HCT116 (cell line): ENCODE results near the gene FAM53B. TPM values are rescaled to one million over a fixed set of nuclear protein-coding genes. Genes with fewer than 3 reads are reported as not detected.
"Not testable (repeated sequence)": the region's sequence is repeated elsewhere in the genome, so short reads cannot be mapped to it uniquely, and the experiment has no call there.

Experiments used
- ATAC-seq: fragments of 200-7000 bp; cut with Tn5 transposase; 2 replicates; pipeline ENCODE4 v1.9.1; 2020; ENCODE audit warnings: mild to moderate bottlenecking, moderate library complexity
- BruUV-seq: library from RNA; stranded (reverse); fragments of 400-500 nt; replicated peaks from 2 replicates; lab custom pipeline; 2021; lab: Mats Ljungman, UMichigan
- CTCF ChIA-PET: fragments of 300-600 bp; sonication (Branson Sonifier 250); formaldehyde crosslinking; loops from one replicate; lab custom pipeline; 2021; ENCODE audit warnings: antibody characterized with exemption; lab: Charles Lee
- POLR2A ChIA-PET: fragments of 300-600, 350-600 bp; sonication (Branson Sonifier 250); formaldehyde crosslinking; loops from one replicate; lab custom pipeline; 2021; ENCODE audit warnings: antibody characterized with exemption; lab: Charles Lee
- RAD21 ChIA-PET, 2 experiments: fragments of 300-600 bp; sonication (Branson Sonifier 250); formaldehyde crosslinking; loops; one replicate each; lab custom pipeline; 2023; ENCODE audit warnings: low total read pairs in 2 of 2; ENCODE audit not compliant: uncharacterized antibody in 2 of 2, unreplicated experiment in 2 of 2, low non-redundant PET in 1 of 2; lab: Charles Lee
- DNase-seq: peaks from one replicate; pipeline ENCODE4 v3.0.0-alpha.2; 2010; ENCODE audit warnings: low read depth, low spot score
- H2AFZ ChIP-seq: fragments of 200-600 bp; shearing (Covaris generic), sonication (generic); 2 replicates; pipeline ENCODE4 v1.6.1; 2017; ENCODE audit warnings: low read depth, mixed run types, mixed read lengths, antibody characterized with exemption, low read length; ENCODE audit not compliant: poor library complexity, severe bottlenecking
- H3K27ac ChIP-seq: 2 replicates; pipeline ENCODE4 v1.5.1; 2012; ENCODE audit warnings: low read depth, low read length
- H3K27me3 ChIP-seq: fragments of 200-600 bp; sonication (generic); 2 replicates; pipeline ENCODE4 v1.6.1; 2016; ENCODE audit warnings: mixed run types, low read length, mixed read lengths; ENCODE audit not compliant: insufficient read depth
- H3K36me3 ChIP-seq, 2 experiments: fragments of 200-500 bp in 1 of 2; fragments of 200-600 bp in 1 of 2; sonication (Bioruptor generic) in 1 of 2; sonication (generic) in 1 of 2; 2 replicates each; pipeline versions ENCODE4 v1.5.1 to v1.6.1; 2014 to 2016; ENCODE audit warnings: low read length in 2 of 2, inconsistent platforms in 1 of 2, mixed read lengths in 1 of 2, mixed run types in 1 of 2; ENCODE audit not compliant: insufficient read depth in 2 of 2, control insufficient read depth in 1 of 2
- H3K4me1 ChIP-seq, 2 experiments: fragments of 200-600 bp in 1 of 2; sonication (generic) in 1 of 2; 2 replicates each; pipeline versions ENCODE4 v1.5.1 to v1.6.1; 2012 to 2017; ENCODE audit warnings: low read length in 2 of 2, inconsistent platforms in 1 of 2, mild to moderate bottlenecking in 1 of 2, mixed read lengths in 1 of 2, mixed run types in 1 of 2, moderate library complexity in 1 of 2; ENCODE audit not compliant: insufficient read depth in 2 of 2, control insufficient read depth in 1 of 2
- H3K4me2 ChIP-seq: fragments of 200-600 bp; sonication (generic); 2 replicates; pipeline ENCODE4 v1.6.1; 2017; ENCODE audit warnings: mixed run types, low read length, mixed read lengths
- H3K4me3 ChIP-seq, 2 experiments: fragments of 200-600 bp in 1 of 2; sonication (generic) in 1 of 2; replicated peaks in 1 of 2; 2 replicates each; pipeline ENCODE4 v1.5.1; 2011 to 2016; ENCODE audit warnings: low read length in 2 of 2, control low read depth in 1 of 2, low read depth in 1 of 2, mild to moderate bottlenecking in 1 of 2, mixed read lengths in 1 of 2, mixed run types in 1 of 2
- H3K79me2 ChIP-seq: fragments of 200-600 bp; sonication (generic); 2 replicates; pipeline ENCODE4 v1.6.1; 2017; ENCODE audit warnings: mild to moderate bottlenecking, mixed run types, low read length, moderate library complexity, mixed read lengths; ENCODE audit not compliant: insufficient read depth
- H3K9ac ChIP-seq: fragments of 200-600 bp; sonication (generic); 2 replicates; pipeline ENCODE4 v1.6.1; 2016; ENCODE audit warnings: low read length, mixed read lengths
- H3K9me2 ChIP-seq: fragments of 200-600 bp; sonication (generic), shearing (Covaris generic); 2 replicates; pipeline ENCODE4 v1.6.1; 2017; ENCODE audit warnings: mixed run types, mild to moderate bottlenecking, moderate library complexity; ENCODE audit not compliant: insufficient read depth
- H3K9me3 ChIP-seq, 2 experiments: fragments of 200-500 bp in 1 of 2; fragments of 200-600 bp in 1 of 2; sonication (Bioruptor generic) in 1 of 2; sonication (generic) in 1 of 2; 2 replicates each; pipeline ENCODE4 v1.6.1; 2014 to 2017; ENCODE audit warnings: low read length in 2 of 2, mixed read lengths in 2 of 2, inconsistent platforms in 1 of 2, low read depth in 1 of 2, mild to moderate bottlenecking in 1 of 2, mixed run types in 1 of 2, moderate library complexity in 1 of 2; ENCODE audit not compliant: control insufficient read depth in 1 of 2, insufficient read depth in 1 of 2
- H4K20me1 ChIP-seq: fragments of 200-600 bp; sonication (generic), shearing (Covaris generic); 2 replicates; pipeline ENCODE4 v1.6.1; 2017; ENCODE audit warnings: mixed run types, mild to moderate bottlenecking, moderate library complexity; ENCODE audit not compliant: insufficient read depth
- CEBPB ChIP-seq: IDR thresholded peaks from 2 replicates; pipeline ENCODE4 v1.6.1; 2012; ENCODE audit warnings: low read depth
- EZH2 ChIP-seq: fragments of 200-600 bp; sonication (generic); IDR thresholded peaks from 2 replicates; pipeline ENCODE4 v1.6.1; 2017; ENCODE audit warnings: antibody characterized with exemption, mixed run types
- POLR2AphosphoS5 ChIP-seq: IDR thresholded peaks from 2 replicates; pipeline ENCODE4 v1.6.1; 2011; ENCODE audit warnings: mild to moderate bottlenecking, low read depth, low read length, moderate library complexity
- SP1 ChIP-seq: IDR thresholded peaks from 2 replicates; pipeline ENCODE4 v1.6.1; 2012; ENCODE audit warnings: low read depth
- SRF ChIP-seq: IDR thresholded peaks from 2 replicates; pipeline ENCODE4 v1.6.1; 2012; ENCODE audit warnings: low read depth
- YY1 ChIP-seq: IDR thresholded peaks from 2 replicates; pipeline ENCODE4 v1.6.1; 2011; ENCODE audit warnings: low read length, low read depth, moderate library complexity, mild to moderate bottlenecking; ENCODE audit not compliant: insufficient replicate concordance; ENCODE audit errors: extremely low read depth
- intact Hi-C: fragments of 100-400 bp; cut with micrococcal nuclease; formaldehyde crosslinking; loops from 2 replicates; pipeline ENCODE4 v1.10.0; 2022
- total RNA-seq: library from RNA; stranded (reverse); gene quantifications from one replicate; pipeline ENCODE4 v1.2.1, GENCODE V29; 2021; ENCODE audit not compliant: unreplicated experiment

The FAM53B gene
- total RNA-seq, 1 experiment from 2014 or later, result 19.6 TPM

DNA sequence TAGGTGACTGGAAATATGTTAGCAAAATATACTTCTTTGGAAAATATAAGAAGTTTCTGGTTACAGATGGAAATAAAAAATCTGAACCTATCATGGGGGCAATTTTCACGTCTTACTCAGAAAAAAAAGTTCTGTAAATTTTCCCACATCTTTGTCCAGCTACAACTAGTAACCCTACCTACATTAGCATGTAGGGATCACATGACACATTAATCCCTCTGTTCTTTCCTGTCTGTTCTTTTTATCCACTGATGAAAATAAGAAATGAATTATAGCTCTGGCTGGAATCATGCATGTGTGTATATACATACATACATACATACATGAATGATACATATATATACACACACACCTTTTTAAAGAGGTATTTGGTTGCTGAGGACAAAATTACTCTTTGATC is 3.6 kb upstream of the FAM53B start:
- DNase-seq (no peak), ATAC-seq (no peak)
- intact Hi-C loops, result no loop called here
- H3K27ac ChIP-seq, result no peak overlapping the region
- peaks cover 11 to 18% of the 10 kb centered on the region in 2 experiments for H3K4me1 ChIP-seq
- H3K27me3 ChIP-seq, result no peaks in the 10 kb centered on the region
- no peak overlapping the region for H3K4me2 ChIP-seq
- H3K79me2 ChIP-seq, result peaks cover 4% of the 10 kb centered on the region; the same call in 1 of the 2 replicates
- no peak overlapping the region for H3K9ac ChIP-seq
- H3K4me3 ChIP-seq, result no peak overlapping the region
- no peaks in the 10 kb centered on the region for H3K9me3 ChIP-seq
- no peak overlapping the region for H2AFZ ChIP-seq
- ChIA-PET CTCF (interaction anchor here (1.0 kb wide), 1 partner anchor 217 kb away, joined by 3 read pairs; no protein-coding TSS in a partner anchor), RAD21 (no interaction called here)
- no peak for TF ChIP-seq SP1
- TF ChIP-seq SRF, result no peak
- TF ChIP-seq, all 23 proteins: peak for 0
- no peaks in the 10 kb centered on the region for H3K9me2 ChIP-seq
- no TSS peak for BruUV-seq
- POLR2A ChIA-PET, result no interaction called here
- H4K20me1 ChIP-seq, result no peaks in the 10 kb centered on the region
- peaks cover 4 to 11% of the 10 kb centered on the region in 2 experiments; a peak in 3 of 4 replicates for H3K36me3 ChIP-seq

DNA sequence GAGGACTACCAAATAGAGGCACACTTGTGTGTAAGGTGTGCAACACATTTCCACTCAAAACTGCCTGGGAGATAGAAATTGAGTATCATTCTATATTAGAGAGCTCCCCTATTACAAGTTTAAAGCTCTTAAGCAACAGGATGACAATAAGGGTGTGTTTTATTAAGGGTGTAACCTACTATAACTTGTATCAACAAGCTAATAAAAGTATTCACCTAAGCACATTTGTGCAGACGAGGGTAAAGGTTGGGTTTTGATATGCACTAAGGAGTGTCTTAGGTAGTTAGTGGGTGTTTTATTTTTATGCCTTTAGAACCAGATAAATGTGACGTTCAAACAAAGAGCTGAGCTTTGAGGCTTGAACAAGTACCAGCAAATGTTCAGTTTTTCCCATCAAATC is 2.8 kb upstream of the FAM53B start:
- no peaks in the 10 kb centered on the region for H3K9me2 ChIP-seq
- ChIA-PET POLR2A (no interaction called here), RAD21 (interaction anchor here in 1 of 2 experiments (1.4 kb wide), 1 partner anchor 115 kb away, joined by 4 read pairs; no protein-coding TSS in a partner anchor), CTCF (interaction anchor here (1.0 to 3.5 kb wide), 5 partner anchors 8 to 216 kb away, joined by 3 to 27 read pairs (median 3); no protein-coding TSS in a partner anchor)
- DNase-seq, result no peak
- no peak overlapping the region for H3K4me3 ChIP-seq
- no peak overlapping the region for H3K4me2 ChIP-seq
- no peak overlapping the region for H3K27ac ChIP-seq
- H4K20me1 ChIP-seq, result no peaks in the 10 kb centered on the region
- H2AFZ ChIP-seq, result no peak overlapping the region
- no peaks in the 10 kb centered on the region for H3K9me3 ChIP-seq
- no peaks in the 10 kb centered on the region for H3K27me3 ChIP-seq
- peaks cover 15 to 25% of the 10 kb centered on the region in 2 experiments for H3K4me1 ChIP-seq
- peaks cover 4% of the 10 kb centered on the region; the same call in 1 of the 2 replicates for H3K79me2 ChIP-seq
- intact Hi-C loops, result no loop called here
- no TSS peak for BruUV-seq
- no peak for TF ChIP-seq EZH2
- no peak for TF ChIP-seq SRF
- no peak for TF ChIP-seq CEBPB
- TF ChIP-seq YY1, result no peak
- TF ChIP-seq SP1, result no peak
- TF ChIP-seq POLR2AphosphoS5, result no peak
- TF ChIP-seq, all 23 proteins: peak for 0
- Histone ChIP-seq H3K36me3 (peaks cover 4 to 11% of the 10 kb centered on the region in 2 experiments; a peak in 3 of 4 replicates), H3K9ac (no peak overlapping the region)
- ATAC-seq, result no peak

DNA sequence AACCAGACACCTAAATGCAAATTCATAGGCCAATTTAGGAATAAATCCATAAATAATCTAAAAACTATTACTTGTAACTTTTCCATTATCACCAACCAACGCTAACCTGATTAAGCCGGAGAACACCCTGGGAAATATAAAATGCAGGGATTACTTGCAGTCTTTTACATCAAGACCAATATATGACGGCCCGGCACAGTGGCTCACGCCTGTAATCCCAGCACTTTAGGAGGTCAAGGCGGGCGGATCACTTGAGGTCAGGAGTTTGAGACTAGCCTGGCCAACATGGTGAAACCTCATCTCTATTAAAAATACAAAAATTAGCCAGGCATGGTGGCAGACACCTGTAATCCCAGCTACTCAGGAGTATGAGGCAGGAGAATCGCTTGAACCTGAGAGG is 2.3 kb upstream of the FAM53B start:
- ChIA-PET CTCF (interaction anchor here (1.0 to 3.5 kb wide), 8 partner anchors 9 to 217 kb away, joined by 3 to 27 read pairs (median 4); no protein-coding TSS in a partner anchor), RAD21 (interaction anchor here in 1 of 2 experiments (1.4 kb wide), 1 partner anchor 114 kb away, joined by 4 read pairs; no protein-coding TSS in a partner anchor)
- H3K36me3 ChIP-seq, result peaks cover 4 to 11% of the 10 kb centered on the region in 2 experiments; a peak in 3 of 4 replicates
- POLR2A ChIA-PET, H3K79me2 ChIP-seq, H3K27ac ChIP-seq, H3K9me3 ChIP-seq, H3K4me2 ChIP-seq, BruUV-seq, H4K20me1 ChIP-seq, H3K4me3 ChIP-seq, H2AFZ ChIP-seq, DNase-seq, H3K9ac ChIP-seq, H3K9me2 ChIP-seq, ATAC-seq, H3K27me3 ChIP-seq, intact Hi-C loops: not testable (repeated sequence)
- peaks cover 21 to 31% of the 10 kb centered on the region in 2 experiments for H3K4me1 ChIP-seq
